NAMALWA (cell line): ENCODE data around the gene RPS3A.
A peak's percentile ranks its signal among the peaks of the same experiment; 100 is the strongest.
"Not testable (repeated sequence)": the region's sequence is repeated elsewhere in the genome, so short reads cannot be mapped to it uniquely, and the experiment has no call there.

ENCODE experiments used
- DNase-seq: peaks from one replicate; pipeline ENCODE4 v3.0.0-alpha.2; 2015; ENCODE audit warnings: low spot score

Gene RPS3A

DNA sequence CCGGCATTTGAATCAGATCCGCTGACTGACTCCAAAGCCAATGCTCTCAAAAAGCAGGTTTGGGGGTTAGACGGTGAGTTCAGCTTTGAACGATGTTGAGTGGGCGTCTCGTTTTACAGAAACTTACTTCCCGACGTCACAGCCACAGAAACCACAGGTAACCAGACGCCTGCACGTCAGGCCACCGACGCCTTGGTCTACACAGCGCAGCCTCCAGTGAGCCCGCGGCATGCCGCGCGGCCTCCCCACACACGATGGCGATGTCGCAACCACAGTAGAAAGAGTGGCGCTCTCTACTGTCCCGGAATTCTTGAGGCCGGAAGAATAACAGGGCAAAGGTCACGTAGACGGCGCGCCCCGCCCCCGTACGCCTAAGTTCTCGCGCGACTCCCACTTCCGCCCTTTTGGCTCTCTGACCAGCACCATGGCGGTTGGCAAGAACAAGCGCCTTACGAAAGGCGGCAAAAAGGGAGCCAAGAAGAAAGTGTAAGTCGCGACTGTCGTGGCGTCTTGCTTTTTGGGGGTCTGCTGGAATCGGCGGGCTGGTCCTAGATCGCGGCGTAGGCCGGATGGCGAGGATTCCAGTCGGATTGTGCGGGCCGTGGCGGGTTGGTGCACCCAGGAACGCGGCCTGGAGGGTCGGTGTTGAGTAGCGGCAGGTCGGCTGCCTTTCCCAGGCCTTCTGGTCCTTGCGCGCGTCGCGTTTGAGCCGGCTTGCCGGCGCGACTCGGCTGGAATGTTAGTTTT lies at the start of gene RPS3A:
Gene RPS3A, plus strand, starts transcription at position 400 of the 747 bp plus-strand sequence. Its CDS starts 25 bp downstream, at position 425.
- DNase-seq: peak; percentile 98

DNA sequence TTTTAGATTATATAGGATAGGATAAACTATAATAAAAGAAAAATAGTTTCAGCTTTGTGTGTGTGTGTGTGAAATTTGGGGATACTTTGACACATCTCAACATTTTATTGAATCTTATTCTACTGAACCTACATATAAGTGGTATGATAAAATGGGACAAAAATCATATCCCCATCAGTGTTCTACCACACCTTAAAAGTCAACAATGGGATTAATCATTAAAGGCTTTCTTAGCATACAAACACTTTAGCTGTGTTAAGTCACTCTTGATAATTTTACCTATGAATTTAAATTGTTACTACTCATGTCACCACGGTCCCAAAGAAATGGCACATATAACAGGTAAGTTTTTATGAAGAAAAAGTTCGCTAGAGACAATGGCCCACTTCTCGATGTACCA lies 46.6 kb upstream of the RPS3A start:
- no peak for DNase-seq

DNA sequence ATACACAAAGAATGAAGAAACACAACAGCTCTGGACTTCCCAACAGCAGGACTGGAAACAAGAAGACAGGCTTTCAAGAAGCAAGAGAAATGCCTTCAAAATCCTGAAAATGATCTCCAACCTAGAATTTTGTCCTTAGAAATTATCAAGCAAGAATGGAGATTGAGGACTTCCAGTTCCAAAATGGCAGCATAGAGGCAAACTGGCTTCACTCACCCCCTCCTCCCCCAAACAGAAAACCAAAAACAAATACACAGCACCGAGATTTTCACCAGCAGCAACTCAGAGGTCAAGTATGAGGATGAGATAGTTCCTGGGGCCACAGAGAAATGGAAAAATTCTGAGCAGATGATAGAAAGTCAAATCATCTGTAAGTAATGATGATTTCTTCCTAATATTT lies 43.9 kb upstream of the RPS3A start:
- DNase-seq: no peak

DNA sequence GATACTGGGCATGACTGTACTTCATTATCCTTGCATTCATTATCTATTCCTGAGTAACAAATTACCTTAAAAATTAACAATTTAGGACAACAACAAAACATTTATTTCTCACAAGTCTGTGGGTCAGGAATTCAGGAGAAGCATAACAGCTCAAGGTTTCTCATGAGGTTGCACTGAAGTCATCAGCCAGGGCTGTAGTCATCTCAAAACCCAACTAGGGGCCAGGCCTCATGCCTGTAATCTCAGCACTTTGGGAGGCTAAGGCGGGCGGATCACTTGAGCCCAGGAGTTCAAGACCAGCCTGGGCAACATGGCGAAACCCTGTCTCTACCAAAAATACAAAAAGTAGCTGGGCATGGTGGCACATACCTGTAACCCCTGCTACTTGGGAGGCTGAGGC lies 36.3 kb upstream of the RPS3A start:
- DNase-seq: not testable (repeated sequence)

DNA sequence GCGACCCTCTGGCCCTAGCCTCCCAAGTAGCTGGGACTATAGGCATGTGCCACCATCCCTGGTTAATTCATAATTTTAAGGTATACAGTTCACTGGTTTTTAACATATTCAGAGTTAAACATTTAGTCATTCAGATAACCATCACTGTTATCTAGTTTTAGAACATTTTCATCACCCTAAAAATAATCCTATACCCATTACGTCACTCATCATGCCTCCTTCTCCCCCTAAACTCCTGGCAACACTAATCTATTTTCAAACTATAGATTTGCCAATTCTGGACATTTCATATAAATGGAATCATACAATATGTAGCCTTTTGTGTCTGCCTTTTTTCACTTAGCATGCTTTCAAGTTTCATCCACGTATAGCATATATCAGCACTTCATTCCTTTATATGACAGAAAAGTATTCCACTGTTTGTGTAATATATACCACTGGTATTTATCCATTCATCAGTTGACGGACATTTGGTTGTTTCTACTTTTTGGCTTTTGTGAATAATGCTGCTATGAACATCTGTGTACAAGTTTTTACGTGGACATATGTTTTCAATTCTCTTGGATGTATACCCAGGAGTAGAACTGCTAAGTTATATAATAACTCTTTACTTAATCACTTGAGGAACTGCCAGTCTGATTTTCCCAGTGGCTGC lies 32.0 kb upstream of the RPS3A start:
- DNase-seq: no peak

DNA sequence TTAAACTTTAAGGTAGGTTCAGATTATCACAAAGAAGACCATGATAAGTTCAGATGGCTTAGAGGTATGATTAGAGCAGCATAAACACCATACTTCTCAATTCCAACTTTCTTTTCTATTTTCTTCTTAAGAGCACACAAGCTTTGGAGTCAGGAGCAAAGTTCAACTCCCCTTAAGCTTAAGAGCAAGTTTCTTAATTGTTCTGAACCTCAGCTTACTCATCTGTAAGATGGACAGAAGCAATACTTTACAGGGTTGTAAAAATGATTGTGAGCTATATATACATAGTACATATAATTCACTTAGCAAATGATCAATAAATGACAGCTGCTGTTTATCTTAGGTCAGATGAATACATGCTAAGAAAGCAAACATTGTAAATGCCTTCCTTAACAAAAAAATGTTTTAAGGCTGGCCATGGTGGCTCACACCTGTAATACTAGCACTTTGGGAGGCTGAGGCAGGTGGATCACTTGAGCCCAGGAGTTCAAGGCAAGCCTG lies 25.0 kb upstream of the RPS3A start:
- no peak for DNase-seq

DNA sequence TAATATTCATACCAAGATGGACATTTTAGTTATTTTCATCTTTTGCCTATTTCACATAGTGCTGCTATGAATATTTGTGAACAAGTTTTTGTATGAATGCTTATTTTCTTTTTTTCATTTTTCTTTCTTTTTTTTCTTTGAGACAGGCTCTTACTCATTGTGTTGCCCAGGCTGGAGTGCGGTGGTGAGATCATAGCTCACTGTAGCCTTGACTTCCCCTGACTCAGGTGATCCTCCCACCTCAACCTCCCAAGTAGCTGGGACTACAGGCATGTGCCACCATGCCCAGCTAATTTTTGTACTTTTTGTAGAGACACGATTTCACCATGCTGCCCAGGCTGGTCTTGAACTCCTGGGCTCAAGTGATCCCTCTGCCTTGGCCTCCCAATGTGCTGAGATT lies 21.4 kb upstream of the RPS3A start:
- not testable (repeated sequence) for DNase-seq

DNA sequence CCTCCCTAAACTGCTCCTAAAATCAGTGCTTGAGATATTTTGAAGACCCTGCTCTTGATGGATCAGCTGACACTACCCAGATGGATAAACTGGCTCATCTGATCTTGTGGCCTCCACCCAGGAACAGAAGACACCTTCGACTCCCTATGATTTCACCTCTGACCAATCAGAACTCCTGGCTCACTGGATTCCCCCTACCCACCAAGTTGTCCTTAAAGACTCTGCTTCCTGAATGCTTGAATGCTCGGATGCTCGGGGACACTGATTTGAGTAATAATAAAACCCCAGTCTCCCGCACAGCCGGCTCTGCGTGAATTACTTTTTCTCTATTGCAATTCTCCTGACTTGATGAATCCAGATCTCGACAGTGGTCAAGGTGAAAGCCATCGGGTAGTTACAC lies 12.0 kb upstream of the RPS3A start:
- no peak for DNase-seq

DNA sequence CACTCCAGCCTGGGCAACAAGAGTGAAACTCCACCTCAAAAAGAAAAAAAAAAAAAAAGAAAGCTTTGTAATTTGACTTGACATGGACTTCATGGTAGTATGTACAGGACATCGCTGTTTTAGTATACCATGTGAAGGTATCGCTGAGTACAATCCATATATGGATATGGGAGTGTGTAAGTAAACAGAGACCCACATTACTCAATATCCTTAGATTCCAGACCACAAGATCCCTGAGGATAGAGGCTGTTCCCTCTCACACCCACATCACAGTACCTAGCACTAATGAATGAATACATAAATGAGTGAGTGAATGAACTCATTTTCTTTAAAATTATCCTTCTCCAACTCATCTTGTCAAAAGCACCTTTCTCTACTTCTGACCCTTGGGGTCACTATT lies 8.4 kb upstream of the RPS3A start:
- no peak for DNase-seq

DNA sequence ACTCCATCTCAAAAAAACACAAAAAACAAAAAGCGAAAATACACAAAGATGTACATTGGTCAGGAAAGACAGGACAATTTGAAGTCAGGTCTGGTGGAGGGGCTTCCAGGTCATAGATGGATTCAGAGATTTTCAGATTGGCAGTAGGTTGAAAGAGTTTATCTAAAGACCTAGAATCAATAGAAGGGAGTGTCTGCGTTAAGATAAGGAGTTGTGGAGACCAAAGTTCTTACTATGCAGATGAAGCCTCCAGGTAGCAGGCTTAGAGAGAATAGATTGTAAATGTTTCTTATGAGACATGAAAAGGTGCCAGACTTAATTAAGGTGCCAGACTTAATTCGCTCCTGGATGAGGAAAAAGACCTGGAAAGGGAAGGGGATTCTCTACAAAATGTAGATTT lies 6.9 kb upstream of the RPS3A start:
- no peak for DNase-seq

DNA sequence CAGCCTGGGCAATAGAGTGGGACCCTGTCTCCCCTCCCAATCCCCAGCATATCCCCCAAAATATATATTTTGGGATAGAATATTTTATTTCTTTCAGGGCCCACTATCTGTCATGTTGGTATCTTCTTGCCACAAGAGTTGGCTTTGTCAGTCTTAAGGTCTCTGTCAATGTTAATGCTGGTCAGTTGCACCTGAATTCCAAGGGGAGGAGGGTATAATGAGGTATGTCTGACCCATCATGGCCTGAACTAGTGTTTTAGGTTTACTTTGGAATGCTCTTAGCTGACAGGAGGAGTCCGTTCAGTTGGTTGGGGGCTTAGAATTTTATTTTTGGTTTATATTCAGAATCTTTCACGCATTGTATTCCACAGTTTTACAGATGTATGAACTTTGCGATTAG lies 6.2 kb upstream of the RPS3A start:
- no peak for DNase-seq

DNA sequence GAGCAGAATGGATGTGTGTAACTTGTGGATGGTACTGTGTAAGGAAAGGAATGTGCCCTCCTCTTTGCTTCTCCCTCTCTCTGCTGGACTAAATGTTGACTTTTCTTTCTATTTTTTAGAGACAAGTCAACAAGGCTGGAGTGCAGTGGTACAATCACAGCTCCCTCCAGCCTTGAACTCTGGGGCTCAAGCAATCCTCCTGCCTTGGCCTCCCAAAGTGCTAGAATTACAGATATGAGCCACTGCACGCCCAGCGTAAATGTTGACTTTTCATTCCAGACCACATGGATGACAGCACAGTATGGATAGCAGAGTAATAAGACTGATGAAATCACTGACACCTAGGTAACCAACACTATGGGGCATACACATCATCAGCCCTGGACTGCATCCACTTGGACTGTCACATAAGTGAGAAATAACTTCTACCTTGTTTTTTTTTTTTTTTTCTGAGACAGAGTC lies 5.1 kb upstream of the RPS3A start:
- no peak for DNase-seq

DNA sequence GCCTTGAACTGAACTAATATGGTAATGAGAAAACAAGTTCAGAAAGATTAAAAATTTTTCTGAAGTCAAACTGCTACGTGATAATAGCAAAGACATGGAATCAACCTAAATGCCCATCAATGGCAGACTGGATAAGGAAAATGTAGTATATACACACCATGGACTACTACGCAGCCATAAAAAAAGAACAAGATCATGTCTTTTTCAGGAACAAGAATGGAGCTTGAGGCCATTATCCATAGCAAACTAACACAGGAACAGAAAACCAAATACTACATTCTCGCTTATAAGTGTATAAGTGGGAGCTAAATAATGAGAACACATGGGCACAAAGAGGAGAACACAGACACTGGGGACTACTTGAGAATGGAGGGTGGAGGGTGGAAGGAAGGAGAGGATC lies 4.3 kb upstream of the RPS3A start:
- no peak for DNase-seq

DNA sequence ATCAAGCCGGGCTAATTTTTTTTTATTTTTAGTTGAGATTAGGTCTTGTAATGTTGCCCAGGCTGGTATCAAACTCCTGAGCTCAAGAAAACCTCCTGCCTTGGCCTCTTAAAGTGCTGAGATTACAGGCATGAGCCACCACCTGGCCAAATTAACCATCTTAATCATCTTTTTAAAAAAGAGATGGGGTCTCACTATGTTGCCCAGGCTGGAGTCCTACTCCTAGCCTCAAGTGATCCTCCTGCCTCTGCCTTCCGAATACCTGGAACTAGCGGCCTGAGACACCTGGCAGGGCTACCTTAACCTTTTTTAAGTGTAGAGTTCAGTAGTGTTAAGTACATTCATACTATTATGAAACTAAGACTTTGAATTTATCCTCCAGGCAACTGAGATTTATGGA lies 1.7 kb upstream of the RPS3A start:
- DNase-seq: no peak

DNA sequence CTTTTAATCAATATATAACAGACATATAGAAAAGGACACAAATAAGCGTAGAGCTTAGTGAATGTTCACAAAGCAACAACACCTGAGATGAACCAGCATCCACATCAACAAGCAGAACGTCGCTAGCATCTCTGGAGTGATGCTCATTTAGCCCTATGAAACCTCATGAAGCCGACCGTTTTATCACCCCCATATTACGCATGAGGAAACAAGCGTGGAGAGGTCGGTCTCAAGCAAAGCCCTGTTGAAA lies 524 bp upstream of the RPS3A start:
- no peak for DNase-seq

DNA sequence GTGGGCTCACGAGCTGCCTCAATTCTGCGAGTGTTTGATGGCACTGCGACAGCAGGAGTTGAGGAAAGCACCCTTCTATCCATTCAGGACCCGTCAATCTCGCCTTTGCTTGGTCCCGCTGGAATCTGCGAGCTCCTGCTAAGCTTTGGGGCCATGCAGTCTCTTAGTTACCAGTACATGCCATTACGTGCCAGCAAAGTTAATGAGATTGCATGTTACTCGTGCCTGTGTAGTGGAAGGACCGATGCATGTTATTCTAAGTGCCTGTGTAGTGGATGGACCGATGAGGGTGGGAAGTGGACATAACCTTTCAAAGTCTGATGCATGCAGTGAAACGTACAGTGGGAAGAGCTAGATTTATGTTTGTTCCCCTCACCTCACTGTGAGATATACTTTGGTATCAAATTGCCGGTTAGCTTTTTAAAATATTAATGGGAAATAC lies 569 bp downstream of the RPS3A start:
- DNase-seq: no peak

DNA sequence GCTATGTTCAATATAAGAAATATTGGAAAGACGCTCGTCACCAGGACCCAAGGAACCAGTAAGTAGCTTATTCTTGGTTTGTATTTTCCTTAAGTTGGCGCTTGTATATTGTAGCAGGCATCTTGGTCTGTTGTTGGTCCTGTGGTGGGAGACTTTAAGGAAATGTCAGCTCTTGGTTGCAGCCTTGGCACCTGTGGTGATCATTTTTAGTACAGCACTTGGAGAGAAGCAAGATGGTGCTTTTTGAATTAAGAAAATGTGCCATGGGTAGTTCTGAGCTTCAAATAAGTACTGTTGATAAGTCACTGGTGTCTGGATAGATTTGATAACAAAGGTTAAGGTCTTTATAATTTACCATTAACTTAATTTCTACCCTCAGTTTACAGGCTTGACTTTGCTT lies 1.1 kb downstream of the RPS3A start:
- DNase-seq: no peak

DNA sequence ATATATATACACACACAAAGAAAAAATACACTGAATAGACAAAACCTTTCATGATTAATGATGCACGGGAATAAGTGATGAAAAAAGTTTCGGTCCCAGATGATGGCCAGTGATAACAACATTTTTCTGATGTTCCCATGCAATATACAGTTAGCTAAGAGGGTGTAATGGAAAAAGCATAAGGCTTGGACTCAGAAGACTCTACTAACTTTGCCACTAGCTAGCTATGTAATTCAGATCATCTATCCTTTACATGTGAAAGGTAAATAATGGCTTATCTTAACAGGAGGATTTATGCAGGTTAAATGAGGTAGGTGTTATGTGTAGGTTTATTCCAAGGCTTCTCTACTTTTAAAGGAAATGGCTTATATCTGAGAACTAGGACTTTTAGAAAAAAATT lies 4.3 kb downstream of the RPS3A start:
- DNase-seq: no peak

DNA sequence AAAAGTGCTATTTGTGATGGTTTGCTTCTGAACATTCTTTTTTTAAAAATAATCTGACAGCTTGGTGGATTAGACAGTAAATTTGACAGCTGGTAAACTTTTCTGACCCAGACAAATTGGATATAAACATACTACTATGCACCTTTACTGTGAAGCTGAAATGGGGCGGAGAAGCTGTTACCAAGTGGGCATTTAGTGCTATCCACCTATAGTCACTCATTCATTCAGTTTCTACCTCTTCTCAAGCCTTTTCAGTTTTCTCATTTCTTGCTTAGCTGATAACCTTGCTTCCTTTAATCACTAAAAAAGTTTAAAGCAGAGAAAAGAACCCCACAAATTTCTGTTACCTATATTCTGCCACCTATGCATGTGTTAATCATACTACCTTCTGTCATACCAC lies 5.2 kb downstream of the RPS3A start:
- DNase-seq: no peak

DNA sequence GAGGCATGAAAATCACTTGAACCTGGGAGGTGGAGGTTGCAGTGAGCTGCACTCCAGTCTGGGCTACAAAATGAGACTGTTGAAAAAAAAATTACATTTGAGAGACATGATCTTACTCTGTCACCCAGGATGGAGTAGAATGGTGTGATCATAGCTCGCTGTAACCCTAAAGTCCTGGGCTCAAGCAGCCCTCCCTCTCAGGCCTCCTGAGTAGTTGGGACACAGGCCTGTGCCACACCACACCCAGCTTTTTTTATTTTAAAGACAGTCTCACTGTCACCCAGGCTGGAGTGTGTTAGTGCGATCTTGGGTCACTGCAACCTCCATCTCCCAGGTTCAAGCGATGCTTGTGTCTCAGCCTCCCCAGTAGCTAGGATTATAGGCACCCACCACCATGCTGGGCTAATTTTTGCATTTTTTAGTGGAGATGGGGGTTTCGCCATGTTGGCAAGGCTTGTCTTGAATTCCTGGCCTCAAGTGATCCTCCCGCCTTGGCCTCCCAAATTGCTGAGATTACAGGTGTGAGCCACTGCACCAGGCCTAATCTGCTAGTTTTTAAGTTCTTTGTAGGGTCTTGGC lies 6.1 kb downstream of the RPS3A start:
- no peak for DNase-seq

DNA sequence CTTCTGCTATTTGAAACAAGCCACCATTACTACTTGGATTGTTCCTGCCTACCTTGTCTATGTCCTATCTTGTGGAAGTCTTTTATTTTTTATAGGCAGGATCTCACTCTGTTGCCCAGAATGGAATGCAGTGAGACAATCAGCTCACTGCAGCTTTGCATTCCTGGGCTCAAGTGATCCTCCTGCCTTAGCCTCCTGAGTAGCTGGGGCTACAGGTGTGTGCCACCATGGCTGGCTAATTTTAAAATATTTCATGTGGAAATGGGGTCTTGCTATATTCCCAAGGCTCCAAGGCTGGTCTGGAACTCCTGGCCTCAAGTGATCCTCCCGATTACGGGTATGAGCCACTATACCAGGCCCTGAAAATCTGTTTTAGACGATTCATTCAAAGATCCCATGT lies 7.6 kb downstream of the RPS3A start:
- no peak for DNase-seq

DNA sequence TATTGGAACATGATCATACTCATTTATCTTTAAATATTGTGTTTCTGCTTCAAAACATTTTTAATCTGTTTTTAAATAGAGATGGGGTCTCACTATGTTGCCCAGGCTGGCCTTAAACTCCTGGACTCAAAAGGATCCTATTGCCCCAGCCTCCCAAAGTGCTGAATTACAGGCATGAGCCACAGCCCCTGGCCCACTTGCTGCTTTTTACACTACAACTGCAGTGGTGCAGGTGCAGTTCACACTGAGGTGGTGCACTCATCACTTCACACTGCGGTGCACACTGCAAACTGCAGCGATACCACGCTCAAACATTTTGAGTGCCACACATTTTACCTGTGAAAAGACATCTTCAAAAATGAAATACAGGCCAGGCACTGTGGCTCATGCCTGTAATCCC lies 10.8 kb downstream of the RPS3A start:
- no peak for DNase-seq

DNA sequence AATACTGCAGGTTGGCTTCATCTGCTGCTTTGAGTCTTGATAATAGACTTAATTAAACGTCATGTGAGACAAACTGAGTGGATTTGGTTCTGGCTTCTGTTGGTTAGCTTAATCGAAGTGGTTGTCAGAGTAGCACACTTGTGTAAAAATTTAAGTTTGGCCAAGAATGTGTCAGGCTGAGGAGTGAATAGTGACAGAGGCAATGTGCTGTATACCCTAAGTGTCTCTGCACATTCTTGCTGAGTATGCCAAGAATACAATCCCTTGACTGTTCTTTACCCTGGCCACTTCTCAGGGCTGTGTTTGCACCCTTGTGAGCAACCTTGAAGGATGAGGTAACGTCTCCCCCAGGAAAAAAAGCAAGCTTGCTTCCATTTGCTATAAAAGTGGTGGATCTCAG lies 14.9 kb downstream of the RPS3A start:
- no peak for DNase-seq

DNA sequence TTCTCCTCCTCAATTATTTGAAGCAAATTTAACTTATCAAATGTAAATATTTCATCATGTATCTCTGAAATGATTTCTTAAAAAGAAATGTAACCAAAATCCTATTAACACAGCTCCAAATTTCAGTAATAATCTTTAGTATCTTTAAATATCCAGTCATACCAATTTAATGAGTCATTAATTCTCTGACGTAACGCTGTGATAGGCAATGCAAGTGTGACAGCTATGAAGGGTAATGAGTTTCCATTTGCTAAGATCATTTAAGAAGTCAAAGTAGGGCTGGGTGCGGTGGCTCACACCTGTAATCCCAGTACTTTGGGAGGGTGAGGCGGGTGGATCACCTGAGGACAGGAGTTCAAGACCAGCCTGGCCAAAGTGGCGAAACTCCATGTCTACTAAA lies 15.6 kb downstream of the RPS3A start:
- DNase-seq: no peak
